HCT116 (cell line): ENCODE measurements around the gene SLC2A9. TPM values are rescaled to one million over a fixed set of nuclear protein-coding genes. Genes with fewer than 3 reads are reported as not detected.
A peak's percentile ranks its signal among the peaks of the same experiment; 100 is the strongest.

ENCODE experiments used
- ATAC-seq: fragments of 200-7000 bp; cut with Tn5 transposase; 2 replicates; pipeline ENCODE4 v1.9.1; 2020; ENCODE audit warnings: mild to moderate bottlenecking, moderate library complexity
- BruUV-seq: library from RNA; stranded (reverse); fragments of 400-500 nt; replicated peaks from 2 replicates; lab custom pipeline; 2021; lab: Mats Ljungman, UMichigan
- CTCF ChIA-PET: fragments of 300-600 bp; sonication (Branson Sonifier 250); formaldehyde crosslinking; loops from one replicate; lab custom pipeline; 2021; ENCODE audit warnings: antibody characterized with exemption; lab: Charles Lee
- POLR2A ChIA-PET: fragments of 300-600, 350-600 bp; sonication (Branson Sonifier 250); formaldehyde crosslinking; loops from one replicate; lab custom pipeline; 2021; ENCODE audit warnings: antibody characterized with exemption; lab: Charles Lee
- RAD21 ChIA-PET, 2 experiments: fragments of 300-600 bp; sonication (Branson Sonifier 250); formaldehyde crosslinking; loops; one replicate each; lab custom pipeline; 2023; ENCODE audit warnings: low total read pairs in 2 of 2; ENCODE audit not compliant: uncharacterized antibody in 2 of 2, unreplicated experiment in 2 of 2, low non-redundant PET in 1 of 2; lab: Charles Lee
- DNase-seq: peaks from one replicate; pipeline ENCODE4 v3.0.0-alpha.2; 2010; ENCODE audit warnings: low read depth, low spot score
- H2AFZ ChIP-seq: fragments of 200-600 bp; shearing (Covaris generic), sonication (generic); 2 replicates; pipeline ENCODE4 v1.6.1; 2017; ENCODE audit warnings: low read depth, mixed run types, mixed read lengths, antibody characterized with exemption, low read length; ENCODE audit not compliant: poor library complexity, severe bottlenecking
- H3K27ac ChIP-seq: 2 replicates; pipeline ENCODE4 v1.5.1; 2012; ENCODE audit warnings: low read depth, low read length
- H3K27me3 ChIP-seq: fragments of 200-600 bp; sonication (generic); 2 replicates; pipeline ENCODE4 v1.6.1; 2016; ENCODE audit warnings: mixed run types, low read length, mixed read lengths; ENCODE audit not compliant: insufficient read depth
- H3K36me3 ChIP-seq, 2 experiments: fragments of 200-500 bp in 1 of 2; fragments of 200-600 bp in 1 of 2; sonication (Bioruptor generic) in 1 of 2; sonication (generic) in 1 of 2; 2 replicates each; pipeline versions ENCODE4 v1.5.1 to v1.6.1; 2014 to 2016; ENCODE audit warnings: low read length in 2 of 2, inconsistent platforms in 1 of 2, mixed read lengths in 1 of 2, mixed run types in 1 of 2; ENCODE audit not compliant: insufficient read depth in 2 of 2, control insufficient read depth in 1 of 2
- H3K4me1 ChIP-seq, 2 experiments: fragments of 200-600 bp in 1 of 2; sonication (generic) in 1 of 2; 2 replicates each; pipeline versions ENCODE4 v1.5.1 to v1.6.1; 2012 to 2017; ENCODE audit warnings: low read length in 2 of 2, inconsistent platforms in 1 of 2, mild to moderate bottlenecking in 1 of 2, mixed read lengths in 1 of 2, mixed run types in 1 of 2, moderate library complexity in 1 of 2; ENCODE audit not compliant: insufficient read depth in 2 of 2, control insufficient read depth in 1 of 2
- H3K4me2 ChIP-seq: fragments of 200-600 bp; sonication (generic); 2 replicates; pipeline ENCODE4 v1.6.1; 2017; ENCODE audit warnings: mixed run types, low read length, mixed read lengths
- H3K4me3 ChIP-seq, 2 experiments: fragments of 200-600 bp in 1 of 2; sonication (generic) in 1 of 2; replicated peaks in 1 of 2; 2 replicates each; pipeline ENCODE4 v1.5.1; 2011 to 2016; ENCODE audit warnings: low read length in 2 of 2, control low read depth in 1 of 2, low read depth in 1 of 2, mild to moderate bottlenecking in 1 of 2, mixed read lengths in 1 of 2, mixed run types in 1 of 2
- H3K79me2 ChIP-seq: fragments of 200-600 bp; sonication (generic); 2 replicates; pipeline ENCODE4 v1.6.1; 2017; ENCODE audit warnings: mild to moderate bottlenecking, mixed run types, low read length, moderate library complexity, mixed read lengths; ENCODE audit not compliant: insufficient read depth
- H3K9ac ChIP-seq: fragments of 200-600 bp; sonication (generic); 2 replicates; pipeline ENCODE4 v1.6.1; 2016; ENCODE audit warnings: low read length, mixed read lengths
- H3K9me2 ChIP-seq: fragments of 200-600 bp; sonication (generic), shearing (Covaris generic); 2 replicates; pipeline ENCODE4 v1.6.1; 2017; ENCODE audit warnings: mixed run types, mild to moderate bottlenecking, moderate library complexity; ENCODE audit not compliant: insufficient read depth
- H3K9me3 ChIP-seq, 2 experiments: fragments of 200-500 bp in 1 of 2; fragments of 200-600 bp in 1 of 2; sonication (Bioruptor generic) in 1 of 2; sonication (generic) in 1 of 2; 2 replicates each; pipeline ENCODE4 v1.6.1; 2014 to 2017; ENCODE audit warnings: low read length in 2 of 2, mixed read lengths in 2 of 2, inconsistent platforms in 1 of 2, low read depth in 1 of 2, mild to moderate bottlenecking in 1 of 2, mixed run types in 1 of 2, moderate library complexity in 1 of 2; ENCODE audit not compliant: control insufficient read depth in 1 of 2, insufficient read depth in 1 of 2
- H4K20me1 ChIP-seq: fragments of 200-600 bp; sonication (generic), shearing (Covaris generic); 2 replicates; pipeline ENCODE4 v1.6.1; 2017; ENCODE audit warnings: mixed run types, mild to moderate bottlenecking, moderate library complexity; ENCODE audit not compliant: insufficient read depth
- ATF3 ChIP-seq: IDR thresholded peaks from 2 replicates; pipeline ENCODE4 v1.6.1; 2012
- CBX3 ChIP-seq: IDR thresholded peaks from 2 replicates; pipeline ENCODE4 v1.6.1; 2012; ENCODE audit warnings: low read depth
- CEBPB ChIP-seq: IDR thresholded peaks from 2 replicates; pipeline ENCODE4 v1.6.1; 2012; ENCODE audit warnings: low read depth
- EGR1 ChIP-seq: IDR thresholded peaks from 2 replicates; pipeline ENCODE4 v1.6.1; 2012; ENCODE audit warnings: low read depth
- EZH2 ChIP-seq: fragments of 200-600 bp; sonication (generic); IDR thresholded peaks from 2 replicates; pipeline ENCODE4 v1.6.1; 2017; ENCODE audit warnings: antibody characterized with exemption, mixed run types
- FOSL1 ChIP-seq: IDR thresholded peaks from 2 replicates; pipeline ENCODE4 v1.6.1; 2012; ENCODE audit warnings: low read depth
- JUND ChIP-seq: IDR thresholded peaks from 2 replicates; pipeline ENCODE4 v1.6.1; 2012
- POLR2A ChIP-seq: IDR thresholded peaks from 2 replicates; pipeline ENCODE4 v1.7.0; 2011; ENCODE audit warnings: borderline replicate concordance; ENCODE audit not compliant: insufficient read depth, insufficient read length; ENCODE audit errors: extremely low read depth
- POLR2AphosphoS5 ChIP-seq: IDR thresholded peaks from 2 replicates; pipeline ENCODE4 v1.6.1; 2011; ENCODE audit warnings: mild to moderate bottlenecking, low read depth, low read length, moderate library complexity
- RAD21 ChIP-seq: IDR thresholded peaks from 2 replicates; pipeline ENCODE4 v1.6.1; 2012; ENCODE audit warnings: low read depth, mild to moderate bottlenecking
- REST ChIP-seq: IDR thresholded peaks from 2 replicates; pipeline ENCODE4 v1.6.1; 2012; ENCODE audit warnings: low read depth
- SIN3A ChIP-seq: IDR thresholded peaks from 2 replicates; pipeline ENCODE4 v1.6.1; 2012; ENCODE audit warnings: low read depth
- SRF ChIP-seq: IDR thresholded peaks from 2 replicates; pipeline ENCODE4 v1.6.1; 2012; ENCODE audit warnings: low read depth
- YY1 ChIP-seq: IDR thresholded peaks from 2 replicates; pipeline ENCODE4 v1.6.1; 2011; ENCODE audit warnings: low read length, low read depth, moderate library complexity, mild to moderate bottlenecking; ENCODE audit not compliant: insufficient replicate concordance; ENCODE audit errors: extremely low read depth
- ZFX ChIP-seq: fragments of 450-650 bp; IDR thresholded peaks from 2 replicates; pipeline ENCODE4 v1.6.1; 2017
- ZNF274 ChIP-seq: fragments of 200-500 bp; sonication (Bioruptor generic); IDR thresholded peaks from 2 replicates; pipeline ENCODE4 v1.6.1; 2014; ENCODE audit warnings: mild to moderate bottlenecking, low read depth, low read length, inconsistent platforms
- intact Hi-C: fragments of 100-400 bp; cut with micrococcal nuclease; formaldehyde crosslinking; loops from 2 replicates; pipeline ENCODE4 v1.10.0; 2022
- total RNA-seq: library from RNA; stranded (reverse); gene quantifications from one replicate; pipeline ENCODE4 v1.2.1, GENCODE V29; 2021; ENCODE audit not compliant: unreplicated experiment
- TF ChIP-seq, protein P1 (sequence below): IDR thresholded peaks from 2 replicates; pipeline ENCODE4 v1.6.1; 2012

The SLC2A9 gene
- total RNA-seq, 1 experiment from 2014 or later = 2.2 TPM

GRCh38 chr4:10019521-10020051, 1.7 kb downstream of the SLC2A9 start:
- ATAC-seq = peak; percentile 16; the same call in 1 of the 2 replicates
- Histone ChIP-seq H3K79me2 (no peaks in the 10 kb centered on the region), H4K20me1 (no peaks in the 10 kb centered on the region), H3K9me3 (no peaks in the 10 kb centered on the region), H3K27ac (peak overlapping the region; percentile 53), H2AFZ (no peak overlapping the region), H3K27me3 (no peaks in the 10 kb centered on the region), H3K4me2 (peak overlapping the region; percentile 84), H3K9me2 (no peaks in the 10 kb centered on the region), H3K36me3 (no peaks in the 10 kb centered on the region), H3K4me1 (peaks cover 6 to 18% of the 10 kb centered on the region in 2 experiments; a peak in 3 of 4 replicates), H3K4me3 (peak overlapping the region; percentile 49 to 55), H3K9ac (peak overlapping the region; percentile 68)
- POLR2A ChIA-PET = no interaction called here
- no TSS peak for BruUV-seq
- no peak for DNase-seq
- intact Hi-C loops = loop anchor here (2.0 to 10.0 kb wide), 3 partner anchors 383 to 518 kb away; no protein-coding TSS in a partner anchor
- TF ChIP-seq CBX3 (no peak), ZNF274 (no peak), JUND (no peak), POLR2A (no peak), REST (no peak), FOSL1 (no peak), YY1 (no peak), RAD21 (no peak), EZH2 (no peak), SRF (no peak), CEBPB (no peak), POLR2AphosphoS5 (no peak), SIN3A (no peak), ATF3 (no peak), ZFX (no peak), EGR1 (no peak)
- TF ChIP-seq, protein P1, sequence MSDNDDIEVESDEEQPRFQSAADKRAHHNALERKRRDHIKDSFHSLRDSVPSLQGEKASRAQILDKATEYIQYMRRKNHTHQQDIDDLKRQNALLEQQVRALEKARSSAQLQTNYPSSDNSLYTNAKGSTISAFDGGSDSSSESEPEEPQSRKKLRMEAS = no peak
- RAD21 ChIA-PET = no interaction called here
- CTCF ChIA-PET = interaction anchor here (0.5 to 1.7 kb wide), 6 partner anchors 43 to 328 kb away, joined by 3 to 6 read pairs (median 4); no protein-coding TSS in a partner anchor
